Vagina (tissue), 2 donors: ENCODE measurements around the gene CR1. TPM values are rescaled to one million over a fixed set of nuclear protein-coding genes. Genes with fewer than 3 reads are reported as not detected.
A peak's percentile ranks its signal among the peaks of the same experiment; 100 is the strongest.
"Not testable (repeated sequence)": the region's sequence is repeated elsewhere in the genome, so short reads cannot be mapped to it uniquely, and the experiment has no call there.

Source experiments
- DNase-seq, 2 donors: peaks; one replicate each; pipeline ENCODE4 v3.0.0-alpha.2; 2017; ENCODE audit errors: extremely low spot score in 2 of 2
- H3K27ac ChIP-seq: fragments of 200-600 bp; sonication (generic); one replicate; pipeline ENCODE4 v1.5.1; 2019
- H3K27me3 ChIP-seq: fragments of 200-600 bp; sonication (generic); one replicate; pipeline ENCODE4 v1.5.1; 2019
- H3K36me3 ChIP-seq, 2 donors: fragments of 200-600 bp; sonication (generic); one replicate each; pipeline ENCODE4 v1.5.1; 2017 to 2019
- H3K4me1 ChIP-seq: fragments of 200-600 bp; sonication (generic); one replicate; pipeline ENCODE4 v1.5.1; 2019
- H3K4me3 ChIP-seq, 2 donors: fragments of 200-600 bp; sonication (generic); 1 replicate in 1 of 2; 2 replicates in 1 of 2; pipeline ENCODE4 v1.5.1; 2016 to 2019
- H3K9me3 ChIP-seq: fragments of 200-600 bp; sonication (generic); one replicate; pipeline ENCODE4 v1.5.1; 2019
- POLR2A ChIP-seq, 2 donors: fragments of 450-650 bp; IDR thresholded peaks; one replicate each; pipeline ENCODE4 v1.6.1; 2017; ENCODE audit warnings: antibody characterized with exemption in 2 of 2, mild to moderate bottlenecking in 2 of 2, moderate library complexity in 2 of 2
- POLR2AphosphoS5 ChIP-seq, 2 donors: sonication (generic); formaldehyde crosslinking; IDR thresholded peaks; one replicate each; pipeline ENCODE4 v1.9.0; 2017; ENCODE audit warnings: antibody characterized with exemption in 2 of 2, mild to moderate bottlenecking in 2 of 2, low read depth in 1 of 2; ENCODE audit not compliant: insufficient read depth in 1 of 2
- intact Hi-C: fragments of 100-400 bp; cut with DNase I; formaldehyde crosslinking; loops from one replicate; pipeline ENCODE4 v1.15.1; 2023
- total RNA-seq: library from RNA; depleted of rRNA; stranded (reverse); fragments of >200 nt; gene quantifications from one replicate; pipeline ENCODE4 v1.2.3, GENCODE V29; 2016
- TF ChIP-seq, protein P1 (sequence below), 3 experiments: fragments of 450-650 bp in 2 of 3; fragments of 200-600 bp in 1 of 3; sonication (generic) in 1 of 3; IDR thresholded peaks; one replicate each; pipeline ENCODE4 v1.5.1; 2017 to 2019; ENCODE audit warnings: antibody characterized with exemption in 3 of 3, mild to moderate bottlenecking in 2 of 3, moderate library complexity in 2 of 3

The CR1 gene
- total RNA-seq, 1 donor from 2014 or later, result 2.5 TPM

DNA sequence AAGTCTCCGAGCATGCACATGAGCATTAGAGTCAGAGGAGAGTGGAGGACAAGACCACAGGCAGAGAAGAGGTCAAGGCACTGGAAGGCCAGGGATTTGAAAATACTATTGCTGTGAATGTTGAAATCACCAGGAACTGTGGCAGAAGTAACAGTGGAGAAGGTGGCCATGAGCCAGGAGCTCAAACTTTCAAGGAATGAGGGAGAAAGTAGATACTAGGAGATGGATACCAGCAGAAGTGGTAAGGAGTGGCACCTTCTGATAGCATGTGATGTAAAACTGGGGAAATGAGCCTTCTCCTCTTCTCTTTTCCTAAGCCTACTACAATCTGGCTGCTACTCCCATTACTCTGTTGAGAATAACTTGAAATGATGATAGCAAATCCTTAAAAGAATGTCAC is 1.8 kb upstream of the CR1 start:
- Histone ChIP-seq H3K27me3 (no peaks in the 10 kb centered on the region), H3K4me1 (peaks cover 9% of the 10 kb centered on the region), H3K27ac (no peak overlapping the region), H3K9me3 (no peaks in the 10 kb centered on the region), H3K4me3 (no peak overlapping the region), H3K36me3 (no peaks in the 10 kb centered on the region)
- no peak for DNase-seq
- intact Hi-C loops, result no loop called here
- TF ChIP-seq POLR2A (IDR thresholded peaks at IDR 0.05) (no peak), POLR2AphosphoS5 (IDR thresholded peaks at IDR 0.05; ENCODE audit: insufficient read depth in 1 of 2, low read depth in 1 of 2) (no peak)
- TF ChIP-seq, protein P1, sequence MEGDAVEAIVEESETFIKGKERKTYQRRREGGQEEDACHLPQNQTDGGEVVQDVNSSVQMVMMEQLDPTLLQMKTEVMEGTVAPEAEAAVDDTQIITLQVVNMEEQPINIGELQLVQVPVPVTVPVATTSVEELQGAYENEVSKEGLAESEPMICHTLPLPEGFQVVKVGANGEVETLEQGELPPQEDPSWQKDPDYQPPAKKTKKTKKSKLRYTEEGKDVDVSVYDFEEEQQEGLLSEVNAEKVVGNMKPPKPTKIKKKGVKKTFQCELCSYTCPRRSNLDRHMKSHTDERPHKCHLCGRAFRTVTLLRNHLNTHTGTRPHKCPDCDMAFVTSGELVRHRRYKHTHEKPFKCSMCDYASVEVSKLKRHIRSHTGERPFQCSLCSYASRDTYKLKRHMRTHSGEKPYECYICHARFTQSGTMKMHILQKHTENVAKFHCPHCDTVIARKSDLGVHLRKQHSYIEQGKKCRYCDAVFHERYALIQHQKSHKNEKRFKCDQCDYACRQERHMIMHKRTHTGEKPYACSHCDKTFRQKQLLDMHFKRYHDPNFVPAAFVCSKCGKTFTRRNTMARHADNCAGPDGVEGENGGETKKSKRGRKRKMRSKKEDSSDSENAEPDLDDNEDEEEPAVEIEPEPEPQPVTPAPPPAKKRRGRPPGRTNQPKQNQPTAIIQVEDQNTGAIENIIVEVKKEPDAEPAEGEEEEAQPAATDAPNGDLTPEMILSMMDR (IDR thresholded peaks at IDR 0.05), result no peak

DNA sequence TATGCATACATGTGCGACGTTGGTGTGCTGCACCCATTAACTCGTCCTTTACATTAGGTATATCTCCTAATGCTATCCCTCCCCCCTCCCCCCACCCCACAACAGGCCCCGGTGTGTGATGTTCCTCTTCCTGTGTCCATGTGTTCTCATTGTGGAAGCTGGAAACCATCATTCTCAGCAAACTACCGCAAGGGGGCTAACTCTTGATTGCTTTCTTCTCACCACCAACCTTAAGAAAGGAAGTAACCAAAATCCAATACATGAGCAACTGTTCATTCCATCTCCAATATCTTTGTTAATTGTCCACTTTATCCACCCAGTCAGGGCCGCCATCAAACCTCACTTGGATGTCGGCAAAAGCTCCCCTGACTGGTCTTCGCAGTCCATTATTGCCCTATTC is 676 bp upstream of the CR1 start:
- H3K27ac ChIP-seq, H3K4me1 ChIP-seq, H3K36me3 ChIP-seq, DNase-seq, H3K27me3 ChIP-seq, H3K4me3 ChIP-seq, intact Hi-C loops, H3K9me3 ChIP-seq: not testable (repeated sequence)

DNA sequence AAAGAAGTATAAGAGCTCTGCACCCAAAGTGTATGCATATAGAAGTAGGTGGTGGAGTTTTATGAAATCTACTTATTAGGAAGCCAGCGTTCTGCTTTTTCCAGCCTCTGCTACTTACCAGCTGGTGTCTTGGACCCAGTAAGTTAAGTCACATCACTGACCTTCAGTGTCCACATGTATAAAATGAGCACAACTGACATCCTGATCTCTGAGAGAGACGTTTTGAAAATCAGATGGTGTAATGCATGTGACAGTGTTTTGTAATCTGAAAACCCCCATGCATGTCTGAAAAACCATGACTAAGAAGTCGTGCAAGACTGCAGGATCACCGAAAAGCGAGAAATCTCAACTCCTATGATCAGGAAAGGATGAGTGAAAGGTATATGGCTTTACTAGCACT is 2.0 kb downstream of the CR1 start:
- peaks cover 9% of the 10 kb centered on the region for H3K4me1 ChIP-seq
- no peak overlapping the region for H3K4me3 ChIP-seq
- no peaks in the 10 kb centered on the region for H3K9me3 ChIP-seq
- intact Hi-C loops, result no loop called here
- no peak for DNase-seq
- no peaks in the 10 kb centered on the region for H3K27me3 ChIP-seq
- H3K27ac ChIP-seq, result no peak overlapping the region
- H3K36me3 ChIP-seq, result no peaks in the 10 kb centered on the region
- TF ChIP-seq POLR2A (IDR thresholded peaks at IDR 0.05) (no peak), POLR2AphosphoS5 (IDR thresholded peaks at IDR 0.05; ENCODE audit: insufficient read depth in 1 of 2, low read depth in 1 of 2) (no peak)
- TF ChIP-seq, protein P1 (IDR thresholded peaks at IDR 0.05), result no peak

DNA sequence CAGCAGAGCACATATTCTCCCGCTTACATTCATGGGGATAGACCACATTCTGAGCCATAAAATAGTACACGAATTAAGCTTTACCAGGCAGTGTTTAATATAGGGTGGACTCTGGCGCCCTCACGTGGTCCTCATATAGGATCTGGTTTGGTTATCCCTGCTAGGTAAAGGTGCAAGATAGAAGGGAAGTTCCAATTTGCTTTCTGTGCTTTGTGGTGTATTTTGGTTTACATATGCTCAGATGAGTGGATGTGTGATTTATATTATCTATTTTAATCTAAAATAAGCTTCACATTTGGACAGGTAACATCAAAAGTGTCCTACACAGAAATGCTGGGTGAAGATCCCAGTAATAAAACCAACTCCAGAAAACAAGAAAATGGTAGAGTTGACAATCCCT is 3.6 kb downstream of the CR1 start:
- H3K4me3 ChIP-seq, result no peak overlapping the region
- H3K4me1 ChIP-seq, result peaks cover 9% of the 10 kb centered on the region
- no peak for DNase-seq
- no peaks in the 10 kb centered on the region for H3K27me3 ChIP-seq
- no peak overlapping the region for H3K27ac ChIP-seq
- intact Hi-C loops, result no loop called here
- no peaks in the 10 kb centered on the region for H3K9me3 ChIP-seq
- H3K36me3 ChIP-seq, result no peaks in the 10 kb centered on the region
- TF ChIP-seq POLR2AphosphoS5 (IDR thresholded peaks at IDR 0.05; ENCODE audit: insufficient read depth in 1 of 2, low read depth in 1 of 2) (no peak), POLR2A (IDR thresholded peaks at IDR 0.05) (no peak)
- TF ChIP-seq, protein P1 (IDR thresholded peaks at IDR 0.05), result peak in 1 of 3 experiments; percentile 43

DNA sequence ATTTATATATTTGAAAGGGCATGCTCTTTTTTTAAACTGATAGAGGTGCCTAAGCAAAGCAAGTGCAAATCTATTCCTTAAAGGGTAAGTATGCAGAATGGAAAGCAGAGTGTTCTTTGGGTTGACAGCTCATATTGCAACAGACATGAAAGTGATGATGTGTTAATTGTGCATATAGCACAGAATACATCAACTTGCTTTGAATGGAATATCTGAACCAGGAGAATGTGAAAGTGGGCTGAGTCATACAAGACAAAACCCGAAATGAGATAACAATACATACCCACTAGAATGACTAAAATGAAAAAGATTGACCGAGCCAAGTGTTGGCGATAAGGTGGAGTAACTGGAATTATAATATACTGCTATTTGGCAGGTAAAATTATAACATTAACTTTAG is 4.3 kb downstream of the CR1 start:
- no peaks in the 10 kb centered on the region for H3K27me3 ChIP-seq
- H3K4me1 ChIP-seq, result peaks cover 9% of the 10 kb centered on the region
- no peak overlapping the region for H3K27ac ChIP-seq
- TF ChIP-seq, protein P1 (IDR thresholded peaks at IDR 0.05), result no peak
- no peak for TF ChIP-seq POLR2AphosphoS5 (IDR thresholded peaks at IDR 0.05; ENCODE audit: insufficient read depth in 1 of 2, low read depth in 1 of 2)
- no peak for TF ChIP-seq POLR2A (IDR thresholded peaks at IDR 0.05)
- H3K4me3 ChIP-seq, result no peak overlapping the region
- H3K9me3 ChIP-seq, result no peaks in the 10 kb centered on the region
- DNase-seq, result no peak
- intact Hi-C loops, result no loop called here
- no peaks in the 10 kb centered on the region for H3K36me3 ChIP-seq

DNA sequence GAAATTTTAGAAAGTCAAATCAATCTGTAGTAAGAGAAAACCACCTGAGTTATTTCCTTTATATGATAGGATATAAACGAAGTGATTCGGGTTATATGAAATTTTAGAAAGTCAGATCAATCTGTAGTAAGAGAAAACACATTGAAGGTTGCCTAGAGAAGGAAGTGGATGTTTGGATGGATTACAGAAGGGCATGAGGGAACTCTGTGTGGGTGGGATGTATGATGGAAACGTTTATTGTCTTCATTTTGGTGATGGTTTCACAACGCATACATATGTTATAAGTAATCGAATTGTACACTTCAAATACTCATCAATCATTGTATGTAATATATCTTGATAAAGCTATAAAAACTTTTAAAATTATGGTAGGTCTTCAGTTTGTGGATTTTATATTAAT is 5.1 kb downstream of the CR1 start:
- Histone ChIP-seq H3K4me1 (peaks cover 7% of the 10 kb centered on the region), H3K9me3 (no peaks in the 10 kb centered on the region), H3K27me3 (no peaks in the 10 kb centered on the region), H3K36me3 (no peaks in the 10 kb centered on the region), H3K4me3 (no peak overlapping the region), H3K27ac (no peak overlapping the region)
- DNase-seq, result no peak
- TF ChIP-seq POLR2A (IDR thresholded peaks at IDR 0.05) (no peak), POLR2AphosphoS5 (IDR thresholded peaks at IDR 0.05; ENCODE audit: insufficient read depth in 1 of 2, low read depth in 1 of 2) (no peak)
- TF ChIP-seq, protein P1 (IDR thresholded peaks at IDR 0.05), result no peak
- intact Hi-C loops, result no loop called here
